PC-9 (cell line): ENCODE data around the gene SLC22A31.

ENCODE experiments used
- CTCF ChIP-seq: fragments of 200-600 bp; sonication (generic); conservative IDR thresholded peaks from 2 replicates; pipeline ENCODE4 v1.6.1; 2017; ENCODE audit warnings: mixed run types, antibody characterized with exemption, mild to moderate bottlenecking, moderate library complexity
- EZH2 ChIP-seq: fragments of 200-600 bp; sonication (generic); IDR thresholded peaks from 2 replicates; pipeline ENCODE4 v1.8.0; 2017; ENCODE audit warnings: antibody characterized with exemption, low read depth

- no peak for TF ChIP-seq CTCF
- TF ChIP-seq EZH2, result no peak
Observed at GRCh38 chr16:89230255-89230654, 29.9 kb upstream of the SLC22A31 start.
